Peyer's patch (tissue), 4 donors: ENCODE results near the gene HLA-DOB.

Experiments
- CTCF ChIP-seq, 6 experiments: fragments of 450-650 bp in 4 of 6; fragments of 200-600 bp in 2 of 6; sonication (generic) in 1 of 6; IDR thresholded peaks; one replicate each; pipeline ENCODE4 v1.5.1; 2017 to 2019; ENCODE audit warnings: antibody characterized with exemption in 6 of 6, mild to moderate bottlenecking in 3 of 6, moderate library complexity in 1 of 6
- POLR2A ChIP-seq, 2 donors: fragments of 450-650 bp; IDR thresholded peaks; one replicate each; pipeline ENCODE4 v1.5.1; 2017; ENCODE audit warnings: antibody characterized with exemption in 2 of 2, mild to moderate bottlenecking in 2 of 2, moderate library complexity in 2 of 2

GRCh38 chr6:32827025-32827424 is 10.2 kb upstream of the HLA-DOB start:
- TF ChIP-seq CTCF (IDR thresholded peaks at IDR 0.05) (no peak), POLR2A (IDR thresholded peaks at IDR 0.05) (no peak)
